PC-3 (cell line): ENCODE measurements around the gene MDFIC. TPM values are rescaled to one million over a fixed set of nuclear protein-coding genes. Genes with fewer than 3 reads are reported as not detected.

ENCODE experiments used
- ATAC-seq: fragments of 200-7000 bp; cut with Tn5 transposase; 2 replicates; pipeline ENCODE4 v1.9.1; 2020; ENCODE audit warnings: mild to moderate bottlenecking, moderate library complexity
- BruUV-seq: library from RNA; stranded (reverse); fragments of 400-500 nt; replicated peaks from 2 replicates; lab custom pipeline; 2021; lab: Mats Ljungman, UMichigan
- CTCF ChIA-PET: fragments of 300-600 bp; sonication (Branson Sonifier 250); formaldehyde crosslinking; loops from one replicate; lab custom pipeline; 2022; ENCODE audit warnings: antibody characterized with exemption; lab: Charles Lee
- POLR2A ChIA-PET: fragments of 300-600 bp; sonication (Branson Sonifier 250); formaldehyde crosslinking; loops from one replicate; lab custom pipeline; 2022; ENCODE audit warnings: antibody characterized with exemption; ENCODE audit not compliant: unreplicated experiment; lab: Charles Lee
- DNase-seq: peaks from one replicate; pipeline ENCODE4 v3.0.0-alpha.2; 2015
- H2AFZ ChIP-seq: fragments of 300-600 bp; sonication (generic); 2 replicates; pipeline ENCODE4 v1.6.0; 2016; ENCODE audit warnings: antibody characterized with exemption, low read length
- H3F3A ChIP-seq: fragments of 300-600 bp; sonication (generic); one replicate; pipeline ENCODE4 v1.6.0; 2017; ENCODE audit warnings: antibody characterized with exemption, low read length, control low read depth, mild to moderate bottlenecking; ENCODE audit not compliant: unreplicated experiment
- H3K27ac ChIP-seq: fragments of 300-600 bp; sonication (generic); 2 replicates; pipeline ENCODE4 v1.5.1; 2016; ENCODE audit warnings: mild to moderate bottlenecking, low read length
- H3K27me3 ChIP-seq: fragments of 300-600 bp; sonication (generic); 2 replicates; pipeline ENCODE4 v1.6.1; 2016; ENCODE audit warnings: low read length, mixed read lengths
- H3K36me3 ChIP-seq: fragments of 300-600 bp; sonication (generic); 2 replicates; pipeline ENCODE4 v1.6.1; 2016; ENCODE audit warnings: low read depth, mixed run types, low read length, mixed read lengths
- H3K4me1 ChIP-seq: fragments of 300-600 bp; sonication (generic); 2 replicates; pipeline ENCODE4 v1.5.1; 2016; ENCODE audit warnings: low read length; ENCODE audit not compliant: insufficient read depth
- H3K4me2 ChIP-seq: fragments of 300-600 bp; sonication (generic); 2 replicates; pipeline ENCODE4 v1.6.0; 2016; ENCODE audit warnings: low read length
- H3K4me3 ChIP-seq: fragments of 300-600 bp; sonication (generic); 2 replicates; pipeline ENCODE4 v1.5.1; 2016; ENCODE audit warnings: mild to moderate bottlenecking, low read length, mixed read lengths
- H3K79me2 ChIP-seq: fragments of 300-600 bp; sonication (generic); 2 replicates; pipeline ENCODE4 v1.6.1; 2017; ENCODE audit warnings: low read length, mixed read lengths
- H3K9ac ChIP-seq: fragments of 300-600 bp; sonication (generic); 2 replicates; pipeline ENCODE4 v1.6.0; 2016; ENCODE audit warnings: mild to moderate bottlenecking, low read length
- H3K9me2 ChIP-seq: fragments of 300-600 bp; sonication (generic); replicated peaks from 2 replicates; pipeline ENCODE4 v1.6.1; 2016; ENCODE audit warnings: mixed run types, low read length, mixed read lengths
- H3K9me3 ChIP-seq: fragments of 300-600 bp; sonication (generic); 2 replicates; pipeline ENCODE4 v1.6.1; 2016; ENCODE audit warnings: low read length, mixed read lengths
- H4K20me1 ChIP-seq: fragments of 300-600 bp; sonication (generic); 2 replicates; pipeline ENCODE4 v1.6.1; 2016; ENCODE audit warnings: low read length, mixed read lengths
- CTCF ChIP-seq: fragments of 300-600 bp; sonication (generic); conservative IDR thresholded peaks from 2 replicates; pipeline ENCODE4 v1.5.1; 2017; ENCODE audit warnings: antibody characterized with exemption, low read depth, mild to moderate bottlenecking, low read length
- EZH2 ChIP-seq: fragments of 300-600 bp; sonication (generic); IDR thresholded peaks from one replicate; pipeline ENCODE4 v1.6.1; 2017; ENCODE audit warnings: antibody characterized with exemption, mild to moderate bottlenecking, low read length; ENCODE audit not compliant: unreplicated experiment
- EZH2phosphoT487 ChIP-seq: fragments of 300-600 bp; sonication (generic); IDR thresholded peaks from 2 replicates; pipeline ENCODE4 v1.6.1; 2018; ENCODE audit warnings: mild to moderate bottlenecking, antibody characterized with exemption, low read length, borderline replicate concordance
- intact Hi-C: fragments of 100-400 bp; cut with micrococcal nuclease; formaldehyde crosslinking; loops from 2 replicates; pipeline ENCODE4 v1.9.0; 2023
- total RNA-seq: library from RNA; depleted of rRNA; stranded (reverse); fragments of >200 nt; gene quantifications from 2 replicates; pipeline ENCODE4 v1.2.3, GENCODE V29; 2014

MDFIC gene
- total RNA-seq, 1 experiment from 2014 or later: 33.9 TPM

- Histone ChIP-seq H2AFZ (no peak overlapping the region), H3K4me1 (peaks cover 22% of the 10 kb centered on the region), H3K4me3 (no peak overlapping the region), H3K9ac (no peak overlapping the region), H3F3A (no peaks in the 10 kb centered on the region), H3K79me2 (no peaks in the 10 kb centered on the region), H4K20me1 (no peaks in the 10 kb centered on the region), H3K9me3 (no peaks in the 10 kb centered on the region), H3K36me3 (no peaks in the 10 kb centered on the region), H3K27ac (no peak overlapping the region), H3K4me2 (no peak overlapping the region), H3K9me2 (no peaks in the 10 kb centered on the region), H3K27me3 (no peaks in the 10 kb centered on the region)
- peak; percentile 56 for ATAC-seq
- no peak for TF ChIP-seq EZH2phosphoT487
- no peak for TF ChIP-seq CTCF
- TF ChIP-seq EZH2: no peak
- CTCF ChIA-PET: no interaction called here
- no peak for DNase-seq
- no TSS peak for BruUV-seq
- POLR2A ChIA-PET: interaction anchor here (0.7 kb wide), 1 partner anchor 23 kb away, joined by 3 read pairs; no protein-coding TSS in a partner anchor
- intact Hi-C loops: no loop called here
These were observed 64.6 kb downstream of the MDFIC start for GRCh38 chr7:114986190-114987180.

GRCh38 chr7:114988026-114988425, 66.1 kb downstream of the MDFIC start:
- Histone ChIP-seq H3K36me3 (no peaks in the 10 kb centered on the region), H4K20me1 (no peaks in the 10 kb centered on the region), H3K79me2 (no peaks in the 10 kb centered on the region), H3K4me1 (peaks cover 22% of the 10 kb centered on the region), H3K9ac (no peak overlapping the region), H3K4me3 (no peak overlapping the region), H3K4me2 (peak overlapping the region; percentile 33), H3K9me3 (no peaks in the 10 kb centered on the region), H3K27me3 (no peaks in the 10 kb centered on the region), H3K9me2 (no peaks in the 10 kb centered on the region), H2AFZ (no peak overlapping the region), H3K27ac (peak overlapping the region; percentile 2; the same call in 1 of the 2 replicates), H3F3A (no peaks in the 10 kb centered on the region)
- POLR2A ChIA-PET: interaction anchor here (0.6 kb wide), 1 partner anchor 110 kb away, joined by 3 read pairs; no protein-coding TSS in a partner anchor
- BruUV-seq: no TSS peak
- DNase-seq (no peak), ATAC-seq (no peak)
- TF ChIP-seq CTCF (no peak), EZH2 (no peak), EZH2phosphoT487 (no peak)
- intact Hi-C loops: no loop called here
- CTCF ChIA-PET: no interaction called here
